ENCODE results near the gene JCAD.

Gene JCAD

GRCh38 chr10:30045961-30046360 is 13.4 kb downstream of the JCAD start:
- Histone ChIP-seq H3K36me3 (ENCODE audit: control insufficient read depth, insufficient read depth, low read length) (no peaks in the 10 kb centered on the region), H3K4me3 (ENCODE audit: low read depth, low read length) (no peak overlapping the region), H3K9ac (no peak overlapping the region), H3K27ac (peak overlapping the region; percentile 3), H3K79me2 (peaks cover 4% of the 10 kb centered on the region), H3K9me3 (ENCODE audit: control insufficient read depth, low read length) (no peaks in the 10 kb centered on the region), H3K27me3 (ENCODE audit: control insufficient read depth, insufficient read depth, low read length) (no peaks in the 10 kb centered on the region), H2AFZ (peak overlapping the region; percentile 1), H3K4me1 (peaks cover 6% of the 10 kb centered on the region), H3K4me2 (ENCODE audit: low read length) (no peak overlapping the region)
- no peak for TF ChIP-seq CTCF (IDR thresholded peaks at IDR 0.05)

GRCh38 chr10:30043476-30044270 is 15.7 kb downstream of the JCAD start:
- no peaks in the 10 kb centered on the region for H3K36me3 ChIP-seq (ENCODE audit: control insufficient read depth, insufficient read depth, low read length)
- peaks cover 4% of the 10 kb centered on the region for H3K79me2 ChIP-seq
- H3K4me3 ChIP-seq (ENCODE audit: low read depth, low read length) = no peak overlapping the region
- H3K4me1 ChIP-seq = peaks cover 6% of the 10 kb centered on the region
- H3K4me2 ChIP-seq (ENCODE audit: low read length) = no peak overlapping the region
- H3K9ac ChIP-seq = no peak overlapping the region
- TF ChIP-seq CTCF (IDR thresholded peaks at IDR 0.05) = no peak
- H3K9me3 ChIP-seq (ENCODE audit: control insufficient read depth, low read length) = no peaks in the 10 kb centered on the region
- H2AFZ ChIP-seq = no peak overlapping the region
- H3K27ac ChIP-seq = no peak overlapping the region
- H3K27me3 ChIP-seq (ENCODE audit: control insufficient read depth, insufficient read depth, low read length) = no peaks in the 10 kb centered on the region

- peaks cover 4% of the 10 kb centered on the region for H3K79me2 ChIP-seq
- H3K4me3 ChIP-seq (ENCODE audit: low read depth, low read length) = no peak overlapping the region
- peaks cover 6% of the 10 kb centered on the region for H3K4me1 ChIP-seq
- no peaks in the 10 kb centered on the region for H3K36me3 ChIP-seq (ENCODE audit: control insufficient read depth, insufficient read depth, low read length)
- H3K4me2 ChIP-seq (ENCODE audit: low read length) = no peak overlapping the region
- no peak overlapping the region for H3K9ac ChIP-seq
- H2AFZ ChIP-seq = no peak overlapping the region
- no peaks in the 10 kb centered on the region for H3K9me3 ChIP-seq (ENCODE audit: control insufficient read depth, low read length)
- no peaks in the 10 kb centered on the region for H3K27me3 ChIP-seq (ENCODE audit: control insufficient read depth, insufficient read depth, low read length)
- no peak for TF ChIP-seq CTCF (IDR thresholded peaks at IDR 0.05)
- peak overlapping the region; percentile 24 for H3K27ac ChIP-seq
Observed at GRCh38 chr10:30042820-30043219, 16.6 kb downstream of the JCAD start.

- H3K27me3 ChIP-seq (ENCODE audit: control insufficient read depth, insufficient read depth, low read length) = no peaks in the 10 kb centered on the region
- no peak overlapping the region for H3K9ac ChIP-seq
- H3K27ac ChIP-seq = peak overlapping the region; percentile 24
- H3K36me3 ChIP-seq (ENCODE audit: control insufficient read depth, insufficient read depth, low read length) = no peaks in the 10 kb centered on the region
- H3K4me1 ChIP-seq = peaks cover 6% of the 10 kb centered on the region
- H3K9me3 ChIP-seq (ENCODE audit: control insufficient read depth, low read length) = no peaks in the 10 kb centered on the region
- no peak overlapping the region for H2AFZ ChIP-seq
- peaks cover 4% of the 10 kb centered on the region for H3K79me2 ChIP-seq
- H3K4me2 ChIP-seq (ENCODE audit: low read length) = no peak overlapping the region
- TF ChIP-seq CTCF (IDR thresholded peaks at IDR 0.05) = no peak
- H3K4me3 ChIP-seq (ENCODE audit: low read depth, low read length) = no peak overlapping the region
Observed at GRCh38 chr10:30041196-30042105, 17.9 kb downstream of the JCAD start.

All from parathyroid adenoma (tissue), 2 donors.